ENCODE results near the gene YEATS2. TPM values are rescaled to one million over a fixed set of nuclear protein-coding genes. Genes with fewer than 3 reads are reported as not detected.

YEATS2 gene
- total RNA-seq, 2 experiments from 2014 or later: 68.2 to 77.2 TPM

DNA sequence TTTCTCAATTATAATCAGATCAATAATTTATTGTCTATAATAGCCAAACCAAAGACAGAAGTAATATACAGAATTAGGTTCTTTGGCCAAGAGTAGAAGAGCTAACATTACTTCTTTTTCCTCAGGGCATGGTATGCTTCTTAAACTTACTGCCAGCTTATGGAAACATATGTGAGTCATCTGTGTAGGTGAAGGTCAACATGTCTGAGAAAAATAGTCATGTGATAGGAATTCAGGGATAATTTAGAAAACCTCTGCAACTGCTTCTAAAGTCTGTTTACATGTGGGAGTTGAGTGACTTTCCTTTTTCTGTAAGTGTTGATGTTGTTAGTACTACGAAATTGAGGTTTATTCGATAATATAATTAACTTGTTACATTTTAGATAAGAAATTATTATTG lies 147.0 kb downstream of the YEATS2 start:
- Histone ChIP-seq H3K36me3 (ENCODE audit: insufficient read depth, low read length) (peaks cover 86% of the 10 kb centered on the region), H3K9me2 (ENCODE audit: insufficient read depth, low read length) (no peaks in the 10 kb centered on the region), H4K20me1 (ENCODE audit: insufficient read depth, low read length) (no peaks in the 10 kb centered on the region), H3K4me3 (ENCODE audit: low read depth, low read length, poor library complexity, severe bottlenecking) (no peak overlapping the region), H3K27ac (ENCODE audit: low read depth, low read length, poor library complexity, severe bottlenecking) (no peak overlapping the region), H3K9me3 (ENCODE audit: low read length) (no peaks in the 10 kb centered on the region), H2AFZ (ENCODE audit: low read length) (no peak overlapping the region), H3K4me1 (ENCODE audit: insufficient read depth, low read length, poor library complexity, severe bottlenecking) (no peaks in the 10 kb centered on the region), H3K4me2 (ENCODE audit: low read length) (no peak overlapping the region), H3K79me2 (ENCODE audit: insufficient read depth, low read depth, low read length) (no peaks in the 10 kb centered on the region)
- ChIA-PET POLR2A (interaction anchor here (0.7 to 1.2 kb wide), 4 partner anchors 11 to 75 kb away, joined by 3 read pairs; no protein-coding TSS in a partner anchor), CTCF (ENCODE audit: unreplicated experiment) (no interaction called here)
- BruUV-seq (replicated peaks): no TSS peak
- TF ChIP-seq, protein P1, sequence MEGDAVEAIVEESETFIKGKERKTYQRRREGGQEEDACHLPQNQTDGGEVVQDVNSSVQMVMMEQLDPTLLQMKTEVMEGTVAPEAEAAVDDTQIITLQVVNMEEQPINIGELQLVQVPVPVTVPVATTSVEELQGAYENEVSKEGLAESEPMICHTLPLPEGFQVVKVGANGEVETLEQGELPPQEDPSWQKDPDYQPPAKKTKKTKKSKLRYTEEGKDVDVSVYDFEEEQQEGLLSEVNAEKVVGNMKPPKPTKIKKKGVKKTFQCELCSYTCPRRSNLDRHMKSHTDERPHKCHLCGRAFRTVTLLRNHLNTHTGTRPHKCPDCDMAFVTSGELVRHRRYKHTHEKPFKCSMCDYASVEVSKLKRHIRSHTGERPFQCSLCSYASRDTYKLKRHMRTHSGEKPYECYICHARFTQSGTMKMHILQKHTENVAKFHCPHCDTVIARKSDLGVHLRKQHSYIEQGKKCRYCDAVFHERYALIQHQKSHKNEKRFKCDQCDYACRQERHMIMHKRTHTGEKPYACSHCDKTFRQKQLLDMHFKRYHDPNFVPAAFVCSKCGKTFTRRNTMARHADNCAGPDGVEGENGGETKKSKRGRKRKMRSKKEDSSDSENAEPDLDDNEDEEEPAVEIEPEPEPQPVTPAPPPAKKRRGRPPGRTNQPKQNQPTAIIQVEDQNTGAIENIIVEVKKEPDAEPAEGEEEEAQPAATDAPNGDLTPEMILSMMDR (conservative IDR thresholded peaks at IDR 0.05; ENCODE audit: low read length): no peak
- no peak for TF ChIP-seq EZH2phosphoT487 (IDR thresholded peaks at IDR 0.05; ENCODE audit: borderline replicate concordance, low read depth, low read length)
- no peak for DNase-seq (ENCODE audit: low spot score)
- intact Hi-C loops (cut with micrococcal nuclease; ENCODE audit: unreplicated experiment): no loop called here

DNA sequence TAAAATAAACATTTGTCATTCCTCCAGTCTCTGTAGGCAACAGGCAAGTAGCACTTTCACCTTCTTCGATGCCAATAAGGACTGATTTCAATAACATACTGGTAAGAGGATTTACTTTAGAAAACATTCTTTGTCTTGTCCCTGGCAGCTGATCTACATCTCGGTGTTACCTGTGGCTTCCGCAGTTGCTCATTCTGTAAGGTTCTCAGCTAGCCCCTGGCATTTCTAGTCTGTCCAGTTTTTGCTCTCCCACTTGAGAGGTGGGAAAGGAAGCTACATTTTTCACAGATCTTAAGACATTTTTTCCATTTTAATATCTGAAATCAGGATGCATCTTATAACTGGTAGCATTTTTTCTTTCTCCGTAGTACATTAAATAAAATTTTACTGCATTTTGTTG lies 147.5 kb downstream of the YEATS2 start:
- no TSS peak for BruUV-seq (replicated peaks)
- Histone ChIP-seq H3K9me3 (ENCODE audit: low read length) (no peaks in the 10 kb centered on the region), H4K20me1 (ENCODE audit: insufficient read depth, low read length) (no peaks in the 10 kb centered on the region), H3K36me3 (ENCODE audit: insufficient read depth, low read length) (peaks cover 86% of the 10 kb centered on the region), H3K4me1 (ENCODE audit: insufficient read depth, low read length, poor library complexity, severe bottlenecking) (no peaks in the 10 kb centered on the region), H2AFZ (ENCODE audit: low read length) (no peak overlapping the region), H3K9me2 (ENCODE audit: insufficient read depth, low read length) (no peaks in the 10 kb centered on the region), H3K27ac (ENCODE audit: low read depth, low read length, poor library complexity, severe bottlenecking) (no peak overlapping the region), H3K4me2 (ENCODE audit: low read length) (no peak overlapping the region), H3K4me3 (ENCODE audit: low read depth, low read length, poor library complexity, severe bottlenecking) (no peak overlapping the region), H3K79me2 (ENCODE audit: insufficient read depth, low read depth, low read length) (no peaks in the 10 kb centered on the region)
- intact Hi-C loops (cut with micrococcal nuclease; ENCODE audit: unreplicated experiment): no loop called here
- no peak for DNase-seq (ENCODE audit: low spot score)
- TF ChIP-seq, protein P1 (conservative IDR thresholded peaks at IDR 0.05; ENCODE audit: low read length): no peak
- no peak for TF ChIP-seq EZH2phosphoT487 (IDR thresholded peaks at IDR 0.05; ENCODE audit: borderline replicate concordance, low read depth, low read length)
- POLR2A ChIA-PET: no interaction called here
- CTCF ChIA-PET (ENCODE audit: unreplicated experiment): no interaction called here

DNA sequence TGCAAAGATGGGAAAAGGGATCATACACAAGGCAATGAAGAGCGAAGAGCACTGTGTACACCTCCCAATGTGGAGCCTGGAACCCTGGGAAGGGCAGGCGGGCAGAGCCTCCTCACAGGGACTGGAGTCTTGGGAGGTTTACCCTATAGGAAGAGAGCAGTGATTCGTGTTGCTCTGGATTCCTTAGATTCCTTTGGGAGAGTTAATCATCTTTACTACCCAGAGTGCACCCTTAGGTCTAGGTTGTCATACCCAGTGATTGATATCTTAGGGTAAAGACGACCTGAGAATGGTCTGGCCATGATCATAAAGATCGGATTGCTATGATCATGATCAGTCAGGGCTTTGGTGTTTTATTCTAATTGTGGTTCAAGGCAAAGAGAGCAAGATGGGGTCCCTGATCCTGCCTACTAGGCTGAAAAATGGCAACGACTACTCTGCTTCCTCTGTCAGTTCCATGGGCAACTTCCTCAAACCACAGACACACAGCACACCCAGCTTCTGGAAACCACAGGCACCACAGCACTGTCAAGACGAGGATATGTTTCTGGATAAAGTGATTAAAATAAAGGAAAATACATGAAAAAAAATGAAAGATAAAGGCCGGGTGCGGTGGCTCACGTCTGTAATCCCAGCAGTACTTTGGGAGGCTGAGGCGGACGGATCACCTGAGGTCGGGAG lies 148.2 kb downstream of the YEATS2 start:
- Histone ChIP-seq H3K79me2 (ENCODE audit: insufficient read depth, low read depth, low read length) (no peaks in the 10 kb centered on the region), H3K9me2 (ENCODE audit: insufficient read depth, low read length) (no peaks in the 10 kb centered on the region), H2AFZ (ENCODE audit: low read length) (no peak overlapping the region), H3K4me3 (ENCODE audit: low read depth, low read length, poor library complexity, severe bottlenecking) (no peak overlapping the region), H3K9me3 (ENCODE audit: low read length) (no peaks in the 10 kb centered on the region), H3K4me1 (ENCODE audit: insufficient read depth, low read length, poor library complexity, severe bottlenecking) (no peaks in the 10 kb centered on the region), H3K36me3 (ENCODE audit: insufficient read depth, low read length) (peaks cover 86% of the 10 kb centered on the region), H3K27ac (ENCODE audit: low read depth, low read length, poor library complexity, severe bottlenecking) (no peak overlapping the region), H4K20me1 (ENCODE audit: insufficient read depth, low read length) (no peaks in the 10 kb centered on the region), H3K4me2 (ENCODE audit: low read length) (no peak overlapping the region)
- CTCF ChIA-PET (ENCODE audit: unreplicated experiment): no interaction called here
- intact Hi-C loops (cut with micrococcal nuclease; ENCODE audit: unreplicated experiment): no loop called here
- TF ChIP-seq, protein P1 (conservative IDR thresholded peaks at IDR 0.05; ENCODE audit: low read length): no peak
- TF ChIP-seq EZH2phosphoT487 (IDR thresholded peaks at IDR 0.05; ENCODE audit: borderline replicate concordance, low read depth, low read length): no peak
- no TSS peak for BruUV-seq (replicated peaks)
- POLR2A ChIA-PET: no interaction called here
- no peak for DNase-seq (ENCODE audit: low spot score)

All from OCI-LY7 (cell line).